SK-N-SH (cell line): ENCODE results near the gene HSCB. TPM values are rescaled to one million over a fixed set of nuclear protein-coding genes. Genes with fewer than 3 reads are reported as not detected.

Experiments used
- CTCF ChIA-PET: fragments of 300-600, 350-600 bp; formaldehyde crosslinking; extraction: SDS; loops from one replicate; lab custom pipeline; 2021; lab: Yijun Ruan, JAX
- POLR2A ChIA-PET: fragments of 350-600 bp; sonication (Branson Sonifier 250); formaldehyde crosslinking; extraction: SDS; loops from one replicate; lab custom pipeline; 2020; ENCODE audit warnings: antibody characterized with exemption, inconsistent platforms; lab: Yijun Ruan, JAX
- DNase-seq: peaks from one replicate; pipeline ENCODE4 v3.0.0; 2012
- H2AFZ ChIP-seq: fragments of 200-600 bp; sonication (generic); 2 replicates; pipeline ENCODE4 v1.8.1; 2016; ENCODE audit warnings: antibody characterized with exemption, mild to moderate bottlenecking, low read depth
- H3F3A ChIP-seq: fragments of 200-600 bp; sonication (generic); replicated peaks from 2 replicates; pipeline ENCODE3; 2016; ENCODE audit warnings: antibody characterized with exemption, mild to moderate bottlenecking; ENCODE audit not compliant: insufficient read depth
- H3K27ac ChIP-seq, 2 experiments: fragments of 200-500 bp in 1 of 2; fragments of 200-600 bp in 1 of 2; sonication (Bioruptor generic) in 1 of 2; sonication (generic), shearing (Covaris generic) in 1 of 2; 2 replicates each; pipeline versions ENCODE4 v1.5.1 to v1.6.1; 2014 to 2016; ENCODE audit warnings: low read depth in 2 of 2, inconsistent platforms in 1 of 2, low read length in 1 of 2, mild to moderate bottlenecking in 1 of 2, mixed read lengths in 1 of 2
- H3K27me3 ChIP-seq: fragments of 200-600 bp; sonication (generic), shearing (Covaris generic); 2 replicates; pipeline ENCODE4 v1.6.1; 2016; ENCODE audit warnings: mixed run types; ENCODE audit not compliant: insufficient read depth
- H3K36me3 ChIP-seq, 2 experiments: fragments of 200-500 bp in 1 of 2; fragments of 200-600 bp in 1 of 2; sonication (Bioruptor generic) in 1 of 2; sonication (generic) in 1 of 2; replicated peaks in 1 of 2; 2 replicates each; pipeline versions ENCODE3 to v1.5.1; 2014 to 2016; ENCODE audit warnings: low read length in 1 of 2, mild to moderate bottlenecking in 1 of 2; ENCODE audit not compliant: insufficient read depth in 2 of 2, control insufficient read depth in 1 of 2
- H3K4me1 ChIP-seq, 2 experiments: fragments of 200-500 bp in 1 of 2; fragments of 200-600 bp in 1 of 2; sonication (Bioruptor generic) in 1 of 2; sonication (generic), shearing (Covaris generic) in 1 of 2; 2 replicates each; pipeline versions ENCODE4 v1.5.1 to v1.6.1; 2014 to 2016; ENCODE audit warnings: low read depth in 1 of 2, low read length in 1 of 2, mixed run types in 1 of 2; ENCODE audit not compliant: insufficient read depth in 2 of 2, control insufficient read depth in 1 of 2
- H3K4me2 ChIP-seq: fragments of 200-600 bp; sonication (generic), shearing (Covaris generic); 2 replicates; pipeline ENCODE4 v1.6.1; 2017; ENCODE audit warnings: mixed run types
- H3K4me3 ChIP-seq, 2 experiments: fragments of 200-500 bp in 1 of 2; fragments of 200-600 bp in 1 of 2; sonication (Bioruptor generic) in 1 of 2; sonication (generic), shearing (Covaris generic) in 1 of 2; 2 replicates each; pipeline versions ENCODE4 v1.5.1 to v1.8.1; 2014 to 2016; ENCODE audit warnings: low read depth in 2 of 2, inconsistent platforms in 1 of 2, low read length in 1 of 2, mild to moderate bottlenecking in 1 of 2, mixed read lengths in 1 of 2, moderate library complexity in 1 of 2
- H3K79me2 ChIP-seq: fragments of 200-600 bp; sonication (generic); 2 replicates; pipeline ENCODE4 v1.8.1; 2017; ENCODE audit warnings: mild to moderate bottlenecking; ENCODE audit not compliant: insufficient read depth
- H3K9ac ChIP-seq: fragments of 200-600 bp; sonication (generic); 2 replicates; pipeline ENCODE4 v1.6.1; 2017; ENCODE audit warnings: mixed run types
- H3K9me2 ChIP-seq: fragments of 200-600 bp; sonication (generic); 2 replicates; pipeline ENCODE4 v1.6.1; 2017; ENCODE audit warnings: mixed run types
- H3K9me3 ChIP-seq: fragments of 200-600 bp; sonication (generic); 2 replicates; pipeline ENCODE4 v1.6.1; 2017; ENCODE audit warnings: mixed run types, mild to moderate bottlenecking, moderate library complexity
- H4K20me1 ChIP-seq: fragments of 200-600 bp; sonication (generic); 2 replicates; pipeline ENCODE4 v1.6.1; 2017; ENCODE audit warnings: mild to moderate bottlenecking, mixed run types; ENCODE audit not compliant: insufficient read depth
- ELF1 ChIP-seq: IDR thresholded peaks from 2 replicates; pipeline ENCODE4 v1.4.0; 2012
- EP300 ChIP-seq, 2 experiments: IDR thresholded peaks; 2 replicates each; pipeline versions ENCODE4 v1.4.0 to v1.6.1; 2012; ENCODE audit warnings: borderline replicate concordance in 1 of 2, low read depth in 1 of 2, low read length in 1 of 2
- EZH2phosphoT487 ChIP-seq: fragments of 200-600 bp; sonication (generic); IDR thresholded peaks from 2 replicates; pipeline ENCODE4 v1.6.1; 2017; ENCODE audit warnings: low read depth, mixed run types, mild to moderate bottlenecking, antibody characterized with exemption, moderate library complexity, borderline replicate concordance
- FOSL2 ChIP-seq: IDR thresholded peaks from 2 replicates; pipeline ENCODE4 v1.4.0; 2012; ENCODE audit warnings: low read depth, mild to moderate bottlenecking, moderate library complexity, borderline replicate concordance
- GABPA ChIP-seq: IDR thresholded peaks from 2 replicates; pipeline ENCODE4 v1.4.0; 2012; ENCODE audit warnings: low read depth, mild to moderate bottlenecking
- MEF2A ChIP-seq: IDR thresholded peaks from 2 replicates; pipeline ENCODE4 v1.4.0; 2012; ENCODE audit warnings: low read depth, borderline replicate concordance
- NRF1 ChIP-seq: IDR thresholded peaks from 2 replicates; pipeline ENCODE4 v1.6.1; 2012; ENCODE audit warnings: low read depth, mild to moderate bottlenecking, low read length
- RCOR1 ChIP-seq: fragments of 150-350 bp; IDR thresholded peaks from 2 replicates; pipeline ENCODE4 v1.6.1; 2017; ENCODE audit warnings: antibody characterized with exemption, low read length
- RFX5 ChIP-seq: IDR thresholded peaks from 2 replicates; pipeline ENCODE4 v1.6.1; 2012; ENCODE audit warnings: mild to moderate bottlenecking, improper control_type of control experiment, low read length
- SIN3A ChIP-seq: IDR thresholded peaks from 2 replicates; pipeline ENCODE4 v1.6.1; 2012; ENCODE audit warnings: low read depth, mild to moderate bottlenecking, low read length, moderate library complexity, borderline replicate concordance
- TCF12 ChIP-seq: IDR thresholded peaks from 2 replicates; pipeline ENCODE4 v1.4.0; 2012
- WGBS: methylation state at CpG from one replicate; pipeline ENCODE4 v1.1.6; 2017; ENCODE audit warnings: low lambda C conversion rate; 5-methylcytosine and 5-hydroxymethylcytosine counted together
- polyA plus RNA-seq, 3 experiments: library from polyadenylated mRNA; depleted of rRNA; stranded (reverse); fragments of >200 nt; gene quantifications; 2 replicates each; pipeline ENCODE4 v1.2.3, GENCODE V29; 2012
- TF ChIP-seq, protein P1 (sequence below): fragments of 200-600 bp; sonication (generic); IDR thresholded peaks from 2 replicates; pipeline ENCODE4 v1.6.1; 2017; ENCODE audit warnings: antibody characterized with exemption, mild to moderate bottlenecking, moderate library complexity
- TF ChIP-seq, protein P2 (sequence below): IDR thresholded peaks from 2 replicates; pipeline ENCODE4 v1.4.0; 2012; ENCODE audit warnings: low read depth, borderline replicate concordance

The HSCB gene
- polyA plus RNA-seq, 1 of the 3 experiments (the other 2 are of a cell fraction), result 19.9 TPM

DNA sequence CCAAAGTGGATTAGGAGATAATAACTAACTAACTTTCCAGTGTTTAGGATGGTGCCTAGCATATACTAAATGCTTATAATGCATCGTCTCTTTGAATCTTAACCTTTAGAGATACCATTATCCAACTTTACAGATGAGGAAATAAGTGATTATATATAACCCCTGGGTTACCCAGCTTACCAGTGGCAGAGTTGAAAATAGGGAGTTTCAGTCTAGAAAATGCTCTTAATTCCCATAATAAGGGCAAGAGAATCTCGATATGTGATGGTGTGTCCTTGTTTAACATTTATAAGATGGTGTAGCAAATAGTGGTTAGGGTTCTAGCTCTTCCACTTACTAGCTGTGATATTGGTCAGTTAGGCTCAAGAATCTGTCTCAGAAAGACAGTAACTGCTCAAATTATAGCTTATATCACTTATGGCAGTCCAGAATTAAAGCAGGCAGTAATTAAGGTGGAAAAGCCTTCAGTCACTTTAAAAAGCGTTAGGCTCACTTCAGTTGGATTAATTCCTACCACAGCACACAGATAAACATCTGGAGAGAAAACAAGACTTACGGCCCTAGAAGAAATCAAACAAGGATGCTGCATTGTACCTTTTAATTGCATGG lies 52.2 kb downstream of the HSCB start:
- Histone ChIP-seq H3K9me3 (no peaks in the 10 kb centered on the region), H3K9ac (no peak overlapping the region), H3K4me3 (no peak overlapping the region), H3K36me3 (peaks cover 45 to 62% of the 10 kb centered on the region in 2 experiments), H3K4me2 (no peak overlapping the region), H3K79me2 (peaks cover 59% of the 10 kb centered on the region), H3F3A (peaks cover 60% of the 10 kb centered on the region), H3K27me3 (no peaks in the 10 kb centered on the region), H4K20me1 (peaks cover 37% of the 10 kb centered on the region), H3K9me2 (no peaks in the 10 kb centered on the region), H3K27ac (0 out of 4 replicates have a peak overlapping the region, but pooled peaks of 1 of the 2 experiments have one; percentile 1), H3K4me1 (peaks cover 2 to 11% of the 10 kb centered on the region in 2 experiments; a peak in 1 of 4 replicates), H2AFZ (no peak overlapping the region)
- ChIA-PET CTCF (interaction anchor here (0.6 to 3.1 kb wide), 5 partner anchors 13 to 195 kb away, joined by 3 to 9 read pairs (median 3); partner anchors contain the start of gene CCDC117), POLR2A (no interaction called here)
- no peak for DNase-seq
- WGBS, result 94% methylated on average over 4 of the region's 4 CpGs
- TF ChIP-seq SIN3A (no peak), ELF1 (no peak), FOSL2 (no peak), MEF2A (no peak), TCF12 (no peak), RCOR1 (no peak), EP300 (IDR thresholded peaks at IDR 0.05; ENCODE audit: borderline replicate concordance in 1 of 2, low read depth in 1 of 2, low read length in 1 of 2) (no peak), EZH2phosphoT487 (no peak), NRF1 (no peak), GABPA (no peak), RFX5 (no peak)
- TF ChIP-seq, protein P1, sequence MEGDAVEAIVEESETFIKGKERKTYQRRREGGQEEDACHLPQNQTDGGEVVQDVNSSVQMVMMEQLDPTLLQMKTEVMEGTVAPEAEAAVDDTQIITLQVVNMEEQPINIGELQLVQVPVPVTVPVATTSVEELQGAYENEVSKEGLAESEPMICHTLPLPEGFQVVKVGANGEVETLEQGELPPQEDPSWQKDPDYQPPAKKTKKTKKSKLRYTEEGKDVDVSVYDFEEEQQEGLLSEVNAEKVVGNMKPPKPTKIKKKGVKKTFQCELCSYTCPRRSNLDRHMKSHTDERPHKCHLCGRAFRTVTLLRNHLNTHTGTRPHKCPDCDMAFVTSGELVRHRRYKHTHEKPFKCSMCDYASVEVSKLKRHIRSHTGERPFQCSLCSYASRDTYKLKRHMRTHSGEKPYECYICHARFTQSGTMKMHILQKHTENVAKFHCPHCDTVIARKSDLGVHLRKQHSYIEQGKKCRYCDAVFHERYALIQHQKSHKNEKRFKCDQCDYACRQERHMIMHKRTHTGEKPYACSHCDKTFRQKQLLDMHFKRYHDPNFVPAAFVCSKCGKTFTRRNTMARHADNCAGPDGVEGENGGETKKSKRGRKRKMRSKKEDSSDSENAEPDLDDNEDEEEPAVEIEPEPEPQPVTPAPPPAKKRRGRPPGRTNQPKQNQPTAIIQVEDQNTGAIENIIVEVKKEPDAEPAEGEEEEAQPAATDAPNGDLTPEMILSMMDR, result no peak
- TF ChIP-seq, protein P2, sequence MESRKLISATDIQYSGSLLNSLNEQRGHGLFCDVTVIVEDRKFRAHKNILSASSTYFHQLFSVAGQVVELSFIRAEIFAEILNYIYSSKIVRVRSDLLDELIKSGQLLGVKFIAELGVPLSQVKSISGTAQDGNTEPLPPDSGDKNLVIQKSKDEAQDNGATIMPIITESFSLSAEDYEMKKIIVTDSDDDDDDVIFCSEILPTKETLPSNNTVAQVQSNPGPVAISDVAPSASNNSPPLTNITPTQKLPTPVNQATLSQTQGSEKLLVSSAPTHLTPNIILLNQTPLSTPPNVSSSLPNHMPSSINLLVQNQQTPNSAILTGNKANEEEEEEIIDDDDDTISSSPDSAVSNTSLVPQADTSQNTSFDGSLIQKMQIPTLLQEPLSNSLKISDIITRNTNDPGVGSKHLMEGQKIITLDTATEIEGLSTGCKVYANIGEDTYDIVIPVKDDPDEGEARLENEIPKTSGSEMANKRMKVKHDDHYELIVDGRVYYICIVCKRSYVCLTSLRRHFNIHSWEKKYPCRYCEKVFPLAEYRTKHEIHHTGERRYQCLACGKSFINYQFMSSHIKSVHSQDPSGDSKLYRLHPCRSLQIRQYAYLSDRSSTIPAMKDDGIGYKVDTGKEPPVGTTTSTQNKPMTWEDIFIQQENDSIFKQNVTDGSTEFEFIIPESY, result no peak
